RKO (cell line): ENCODE results near the gene AHCYL2.
A peak's percentile ranks its signal among the peaks of the same experiment; 100 is the strongest.
"Not testable (repeated sequence)": the region's sequence is repeated elsewhere in the genome, so short reads cannot be mapped to it uniquely, and the experiment has no call there.

ENCODE experiments used
- DNase-seq: peaks from one replicate; pipeline ENCODE4 v3.0.0-alpha.2; 2016; ENCODE audit warnings: low spot score

Gene AHCYL2

GRCh38 chr7:129353104-129353503 is 128.3 kb downstream of the AHCYL2 start:
- DNase-seq = not testable (repeated sequence)

DNA sequence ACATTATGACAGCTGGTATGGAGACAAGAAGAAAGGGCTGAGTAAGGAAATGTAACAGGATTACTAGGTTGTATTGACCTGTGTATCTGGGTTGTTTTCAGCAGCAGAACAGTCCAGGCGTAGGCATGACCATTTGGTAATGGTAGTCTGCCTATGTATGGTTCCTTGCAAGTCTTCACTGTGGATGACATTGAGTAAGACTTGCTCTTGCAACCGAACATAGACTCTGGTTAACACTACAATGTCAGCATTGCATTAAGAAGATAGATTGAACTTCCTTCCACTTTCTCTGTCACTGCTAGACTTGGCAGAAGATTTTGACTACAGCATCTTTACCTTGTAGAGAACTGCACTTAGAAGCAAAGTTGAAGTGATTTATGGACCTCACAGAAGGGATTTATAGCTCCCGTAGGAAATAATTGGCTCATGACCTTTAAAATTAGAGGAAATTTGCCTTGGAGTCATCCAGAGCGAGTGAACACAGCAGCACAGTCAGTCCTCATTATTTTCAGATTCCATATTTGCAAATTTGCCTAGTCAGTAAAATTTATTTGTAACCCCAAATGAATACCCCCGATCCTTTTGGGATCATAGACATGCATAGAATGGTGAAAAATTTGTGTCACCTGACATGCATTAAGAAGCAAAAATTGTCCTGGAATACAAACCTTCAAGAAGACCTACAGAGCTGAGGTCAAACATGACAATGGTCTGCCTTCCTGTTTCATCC is 129.8 kb downstream of the AHCYL2 start:
- no peak for DNase-seq

GRCh38 chr7:129356176-129356575 is 131.3 kb downstream of the AHCYL2 start:
- DNase-seq = no peak

DNA sequence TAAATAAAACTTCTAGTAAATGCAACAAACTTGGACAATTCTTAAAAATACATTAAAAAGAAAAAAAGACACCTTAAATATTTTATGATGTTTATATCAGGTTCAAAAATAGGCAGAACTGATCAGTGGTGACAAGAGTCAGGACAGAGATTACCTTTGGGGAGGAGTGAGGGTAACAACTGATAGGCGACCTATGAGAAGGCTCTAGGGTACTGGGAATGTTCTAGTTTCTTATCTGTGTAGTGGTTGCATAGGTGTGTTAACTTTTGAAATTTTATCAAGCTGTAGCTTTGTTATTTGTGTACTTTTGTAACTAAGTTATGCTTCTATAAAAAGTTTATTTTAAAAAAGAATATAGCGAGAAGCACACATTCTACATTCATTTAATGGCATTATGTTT is 134.3 kb downstream of the AHCYL2 start:
- no peak for DNase-seq

GRCh38 chr7:129359638-129360037 is 134.8 kb downstream of the AHCYL2 start:
- DNase-seq = no peak

GRCh38 chr7:129361771-129362170 is 136.9 kb downstream of the AHCYL2 start:
- DNase-seq = no peak

DNA sequence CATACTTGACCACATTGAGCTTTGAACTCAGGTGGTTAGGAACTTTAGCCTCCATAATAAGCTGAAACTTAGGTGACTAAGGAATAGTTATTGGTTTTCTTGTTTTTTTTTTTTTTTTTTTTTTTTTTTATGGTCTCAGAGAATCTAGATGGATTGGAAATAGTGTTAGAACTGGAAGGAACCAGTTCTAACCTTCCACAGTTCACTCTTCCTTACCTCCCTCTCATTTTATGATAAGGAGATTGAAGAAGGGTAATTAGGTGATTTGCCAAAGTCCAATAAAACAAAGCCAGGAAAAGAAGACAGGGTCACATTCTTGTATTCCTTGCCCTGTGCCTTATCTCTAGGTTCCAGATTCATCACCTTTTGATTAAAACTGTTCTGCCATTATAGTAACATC is 137.7 kb downstream of the AHCYL2 start:
- DNase-seq = no peak

DNA sequence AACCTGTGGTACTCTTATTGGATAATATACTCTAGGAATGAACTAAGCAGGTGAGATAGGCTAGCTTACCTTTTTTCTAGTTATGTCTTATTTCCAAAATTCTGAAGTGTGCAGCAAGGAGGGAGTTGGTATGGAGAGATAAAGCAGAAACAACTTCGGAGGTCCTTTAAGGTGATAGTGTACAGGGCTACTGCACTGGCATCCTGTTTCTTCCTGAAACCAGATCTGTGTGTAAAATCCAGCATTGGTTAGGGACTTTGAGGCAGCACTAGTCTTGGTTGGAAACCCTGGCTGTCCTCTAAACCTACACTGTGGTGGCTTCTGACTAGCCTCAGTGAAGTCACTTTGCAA is 142.5 kb downstream of the AHCYL2 start:
- DNase-seq = no peak

GRCh38 chr7:129367700-129368388 is 143.0 kb downstream of the AHCYL2 start:
- DNase-seq = peak; percentile 84

- no peak for DNase-seq
Observed at GRCh38 chr7:129368389-129368986, 143.7 kb downstream of the AHCYL2 start.

- DNase-seq = not testable (repeated sequence)
Observed at GRCh38 chr7:129369447-129369846, 144.6 kb downstream of the AHCYL2 start.

DNA sequence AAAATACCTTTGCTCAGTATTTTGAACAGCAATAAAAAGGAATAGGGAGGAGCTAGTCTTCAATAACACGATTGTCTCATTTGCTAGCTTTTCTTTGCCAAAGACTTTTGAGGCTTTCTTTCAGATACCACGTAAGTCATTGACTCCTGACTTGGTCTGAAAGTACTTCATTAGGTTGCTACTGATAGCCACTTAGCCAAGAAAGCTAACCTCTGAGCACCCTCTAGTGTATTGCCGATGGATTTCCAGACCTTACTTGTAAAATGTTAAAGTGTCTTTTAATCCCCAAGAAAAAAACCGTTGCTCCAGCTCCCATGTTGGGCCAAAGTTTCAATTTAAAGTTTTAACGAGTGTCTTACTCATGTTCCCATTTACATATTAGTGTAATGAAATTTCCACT is 146.0 kb downstream of the AHCYL2 start:
- no peak for DNase-seq

DNA sequence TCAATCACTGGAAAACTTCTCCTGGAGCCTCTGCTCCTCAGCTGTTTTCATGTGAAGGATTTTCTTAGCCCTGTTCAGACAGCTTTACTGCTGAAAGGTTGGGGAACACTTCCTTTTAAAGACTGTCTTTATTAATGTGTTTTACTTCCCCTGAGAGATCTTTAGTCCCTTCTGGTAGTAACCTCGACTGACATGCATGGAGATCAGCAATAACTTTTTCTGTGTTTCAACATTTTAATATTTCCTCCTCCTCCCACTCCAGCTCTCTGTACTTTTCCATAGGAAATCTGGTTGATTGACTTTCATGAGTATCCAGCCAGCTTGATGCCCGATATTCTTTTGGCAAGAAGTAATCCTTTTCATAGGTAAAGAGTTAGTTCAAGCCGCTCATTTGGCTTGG is 146.7 kb downstream of the AHCYL2 start:
- no peak for DNase-seq

DNA sequence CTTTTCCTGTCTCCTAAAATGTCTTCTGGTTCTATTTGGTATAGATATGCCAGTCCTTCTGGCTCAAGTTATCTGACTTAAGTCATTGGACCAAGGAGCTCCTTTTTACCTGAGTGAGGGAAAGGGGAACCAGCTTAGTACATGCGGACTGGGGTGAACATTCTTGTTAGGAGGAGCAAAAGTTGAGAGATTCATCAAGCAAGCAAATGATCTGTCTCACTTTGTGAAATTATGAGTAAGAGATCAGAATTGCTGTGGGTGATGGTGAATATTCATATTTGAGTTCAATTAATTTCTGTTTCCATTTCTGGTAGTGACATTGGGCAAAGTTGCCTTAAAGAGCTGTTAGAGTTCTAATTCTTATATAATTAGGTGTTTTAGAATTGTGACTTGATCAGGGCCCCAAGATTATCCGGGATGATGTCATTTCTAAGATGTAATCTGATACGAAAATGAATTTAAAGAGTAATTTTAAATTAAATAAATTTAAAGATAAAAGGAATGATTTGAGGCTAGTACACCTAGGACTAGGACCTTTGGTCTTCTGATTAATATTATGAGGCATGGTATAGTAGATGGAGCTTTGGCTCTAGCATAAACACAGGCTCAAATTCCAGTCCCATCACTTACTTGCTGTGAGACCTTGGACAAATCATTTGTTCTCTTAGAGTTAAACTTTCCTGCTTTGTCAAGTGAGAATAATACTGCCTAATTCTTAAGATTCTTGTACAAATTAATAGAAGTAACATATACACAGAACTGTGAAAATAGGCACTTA is 149.0 kb downstream of the AHCYL2 start:
- DNase-seq = no peak

DNA sequence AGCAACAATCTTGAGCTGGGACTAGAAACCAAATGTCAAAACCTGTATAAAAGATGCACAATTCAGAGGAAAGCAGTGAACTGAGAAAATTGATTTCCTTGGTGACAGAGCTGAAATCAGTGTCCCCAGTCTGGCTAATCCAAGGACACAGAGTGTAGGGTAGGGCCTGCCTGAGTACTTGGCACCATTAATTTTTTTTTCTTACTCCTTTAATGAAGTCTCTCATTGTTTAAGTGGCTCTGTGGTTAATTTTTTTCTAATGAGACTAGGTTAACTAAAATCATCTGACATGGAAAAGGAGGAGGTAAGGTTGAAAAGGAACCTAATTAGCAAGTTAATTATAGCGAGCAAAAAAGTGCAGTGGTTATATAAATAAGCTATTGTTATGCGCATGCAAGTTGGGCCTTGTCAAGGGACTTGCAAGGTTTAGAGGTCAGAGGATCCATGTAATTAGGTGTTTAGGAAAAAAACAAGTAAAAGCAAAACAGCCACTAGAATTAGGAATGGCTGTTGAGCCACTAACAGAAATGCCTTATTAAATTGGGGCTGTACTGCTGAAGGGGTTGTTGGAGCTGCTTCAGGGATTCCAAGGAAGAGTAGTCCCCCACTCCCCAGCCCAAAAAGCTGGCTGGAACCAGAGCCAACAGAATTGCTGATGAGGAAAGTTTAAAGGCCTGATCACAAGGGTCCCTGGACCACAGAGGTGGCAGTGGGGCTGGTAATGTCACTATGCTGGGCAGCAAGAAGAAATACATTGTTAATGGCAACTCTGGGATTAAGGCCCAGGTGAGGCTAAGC is 150.5 kb downstream of the AHCYL2 start:
- DNase-seq = no peak

DNA sequence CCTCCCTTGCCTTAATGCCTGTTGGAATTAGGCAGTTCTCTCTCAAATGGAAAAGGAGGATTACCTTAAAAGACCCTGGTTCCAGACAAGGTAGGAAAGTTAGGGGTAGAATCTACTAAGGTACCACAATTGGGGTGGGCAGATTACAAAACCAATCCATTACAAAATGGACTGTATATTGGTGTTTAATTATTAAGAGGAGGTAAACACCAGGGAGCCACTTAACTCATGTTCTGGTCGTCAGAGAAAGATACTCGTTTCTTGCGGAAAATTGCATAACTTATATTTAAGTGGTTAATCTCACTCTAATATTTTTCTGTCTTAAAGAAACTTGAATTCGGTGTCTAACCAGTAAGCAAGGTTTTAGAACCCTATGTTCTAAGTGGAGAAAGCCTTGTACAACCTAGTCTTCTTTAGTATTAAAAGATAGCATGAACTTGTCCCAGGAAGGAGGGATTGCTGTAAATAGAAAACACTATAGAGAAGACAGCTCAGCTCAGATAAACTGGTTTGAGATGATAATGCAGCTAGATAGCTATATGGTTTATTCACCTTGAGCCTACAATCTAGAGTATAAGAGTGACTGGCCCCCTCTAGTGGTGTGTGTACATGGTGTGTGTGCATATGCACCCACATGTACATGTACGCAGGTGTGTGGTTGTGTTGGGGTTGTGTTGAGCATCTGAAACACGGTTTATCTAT is 151.4 kb downstream of the AHCYL2 start:
- DNase-seq = peak; percentile 64

- peak; percentile 41 for DNase-seq
Observed at GRCh38 chr7:129376778-129377700, 152.2 kb downstream of the AHCYL2 start.

DNA sequence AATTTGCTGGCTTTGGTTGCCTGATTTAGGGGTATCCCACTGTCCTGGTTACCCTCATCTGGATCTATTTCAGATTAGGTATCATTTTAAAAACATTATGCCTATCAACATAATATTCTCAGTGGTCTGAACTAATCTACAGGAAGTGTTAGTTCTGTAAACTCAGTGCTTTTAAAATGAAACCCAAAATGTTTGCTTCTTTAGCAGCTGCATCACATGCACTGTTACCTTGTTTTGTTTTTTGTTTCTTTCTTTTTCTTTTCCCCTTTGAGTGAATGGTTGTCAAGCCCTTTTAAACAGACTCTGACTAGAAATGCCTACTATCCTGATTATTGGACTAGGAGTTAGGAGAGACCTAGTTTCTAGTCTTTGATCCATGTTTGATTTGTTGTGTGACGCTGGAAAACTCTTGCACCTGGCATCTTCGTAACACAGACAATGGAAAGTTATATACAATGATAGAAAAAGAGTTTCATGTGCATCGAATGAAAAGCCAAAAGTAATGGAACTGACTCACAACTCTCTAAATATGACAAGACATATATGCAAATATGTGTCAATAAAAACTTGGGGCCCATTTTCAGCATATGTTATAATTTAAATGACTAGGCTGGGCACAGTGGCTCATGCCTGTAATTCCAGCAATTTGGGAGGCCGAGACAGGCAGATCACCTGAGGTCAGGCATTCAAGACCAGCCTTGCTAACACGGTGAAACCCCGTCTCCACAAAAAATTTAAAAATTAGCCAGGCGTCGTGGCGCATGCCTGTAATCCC is 157.1 kb downstream of the AHCYL2 start:
- no peak for DNase-seq

- DNase-seq = no peak
Observed at GRCh38 chr7:129383542-129384132, 158.8 kb downstream of the AHCYL2 start.
